Vagina (tissue), 2 donors: ENCODE data around the gene ZNF839. TPM values are rescaled to one million over a fixed set of nuclear protein-coding genes. Genes with fewer than 3 reads are reported as not detected.

Source experiments
- DNase-seq, 2 donors: peaks; one replicate each; pipeline ENCODE4 v3.0.0-alpha.2; 2017; ENCODE audit errors: extremely low spot score in 2 of 2
- H3K27ac ChIP-seq: fragments of 200-600 bp; sonication (generic); one replicate; pipeline ENCODE4 v1.5.1; 2019
- H3K27me3 ChIP-seq: fragments of 200-600 bp; sonication (generic); one replicate; pipeline ENCODE4 v1.5.1; 2019
- H3K36me3 ChIP-seq, 2 donors: fragments of 200-600 bp; sonication (generic); one replicate each; pipeline ENCODE4 v1.5.1; 2017 to 2019
- H3K4me1 ChIP-seq: fragments of 200-600 bp; sonication (generic); one replicate; pipeline ENCODE4 v1.5.1; 2019
- H3K4me3 ChIP-seq, 2 donors: fragments of 200-600 bp; sonication (generic); 1 replicate in 1 of 2; 2 replicates in 1 of 2; pipeline ENCODE4 v1.5.1; 2016 to 2019
- H3K9me3 ChIP-seq: fragments of 200-600 bp; sonication (generic); one replicate; pipeline ENCODE4 v1.5.1; 2019
- POLR2A ChIP-seq, 2 donors: fragments of 450-650 bp; IDR thresholded peaks; one replicate each; pipeline ENCODE4 v1.6.1; 2017; ENCODE audit warnings: antibody characterized with exemption in 2 of 2, mild to moderate bottlenecking in 2 of 2, moderate library complexity in 2 of 2
- POLR2AphosphoS5 ChIP-seq, 2 donors: sonication (generic); formaldehyde crosslinking; IDR thresholded peaks; one replicate each; pipeline ENCODE4 v1.9.0; 2017; ENCODE audit warnings: antibody characterized with exemption in 2 of 2, mild to moderate bottlenecking in 2 of 2, low read depth in 1 of 2; ENCODE audit not compliant: insufficient read depth in 1 of 2
- intact Hi-C: fragments of 100-400 bp; cut with DNase I; formaldehyde crosslinking; loops from one replicate; pipeline ENCODE4 v1.15.1; 2023
- total RNA-seq: library from RNA; depleted of rRNA; stranded (reverse); fragments of >200 nt; gene quantifications from one replicate; pipeline ENCODE4 v1.2.3, GENCODE V29; 2016
- TF ChIP-seq, protein P1 (sequence below), 3 experiments: fragments of 450-650 bp in 2 of 3; fragments of 200-600 bp in 1 of 3; sonication (generic) in 1 of 3; IDR thresholded peaks; one replicate each; pipeline ENCODE4 v1.5.1; 2017 to 2019; ENCODE audit warnings: antibody characterized with exemption in 3 of 3, mild to moderate bottlenecking in 2 of 3, moderate library complexity in 2 of 3

Gene ZNF839
- total RNA-seq, 1 donor from 2014 or later: 4.4 TPM

DNA sequence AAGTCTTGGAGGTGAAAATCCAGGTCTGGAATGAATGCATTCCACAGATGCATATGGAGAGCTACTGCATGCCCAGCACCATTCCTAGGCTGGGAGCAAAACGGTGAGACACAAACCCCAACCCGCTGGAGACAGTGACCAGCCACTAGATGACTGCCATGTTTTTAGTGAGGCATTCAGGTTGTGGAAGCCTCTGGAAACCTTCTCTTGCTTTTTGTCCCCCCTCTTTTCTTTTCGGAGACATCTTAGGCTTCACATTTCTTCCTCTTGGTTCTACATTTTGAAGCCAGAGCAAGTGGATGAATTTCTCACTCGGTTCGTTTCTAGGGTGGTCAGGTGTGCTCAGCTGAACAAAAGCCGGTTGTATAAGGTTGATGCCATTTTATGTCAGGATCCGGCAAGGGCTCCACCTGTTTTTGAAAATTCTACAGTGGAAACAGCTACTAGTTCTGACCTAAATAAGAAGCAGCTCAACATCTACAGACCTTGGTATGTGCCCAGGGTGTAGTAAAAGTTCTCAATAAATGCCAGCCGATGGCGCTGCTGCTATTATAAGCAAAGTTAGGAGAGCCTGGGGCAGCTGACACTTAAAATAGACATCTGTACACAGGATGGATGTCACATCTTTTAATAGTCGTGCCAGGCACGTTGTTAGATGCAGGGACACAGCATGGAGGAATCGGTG, 1.8 kb upstream of the ZNF839 start:
- peak overlapping the region; percentile 86 for H3K27ac ChIP-seq
- peak overlapping the region; percentile 40 to 52 for H3K4me3 ChIP-seq
- H3K4me1 ChIP-seq: peaks cover 44% of the 10 kb centered on the region
- H3K9me3 ChIP-seq: no peaks in the 10 kb centered on the region
- no peak for DNase-seq
- no peaks in the 10 kb centered on the region for H3K27me3 ChIP-seq
- TF ChIP-seq POLR2A (IDR thresholded peaks at IDR 0.05) (no peak), POLR2AphosphoS5 (IDR thresholded peaks at IDR 0.05; ENCODE audit: insufficient read depth in 1 of 2, low read depth in 1 of 2) (no peak)
- TF ChIP-seq, protein P1, sequence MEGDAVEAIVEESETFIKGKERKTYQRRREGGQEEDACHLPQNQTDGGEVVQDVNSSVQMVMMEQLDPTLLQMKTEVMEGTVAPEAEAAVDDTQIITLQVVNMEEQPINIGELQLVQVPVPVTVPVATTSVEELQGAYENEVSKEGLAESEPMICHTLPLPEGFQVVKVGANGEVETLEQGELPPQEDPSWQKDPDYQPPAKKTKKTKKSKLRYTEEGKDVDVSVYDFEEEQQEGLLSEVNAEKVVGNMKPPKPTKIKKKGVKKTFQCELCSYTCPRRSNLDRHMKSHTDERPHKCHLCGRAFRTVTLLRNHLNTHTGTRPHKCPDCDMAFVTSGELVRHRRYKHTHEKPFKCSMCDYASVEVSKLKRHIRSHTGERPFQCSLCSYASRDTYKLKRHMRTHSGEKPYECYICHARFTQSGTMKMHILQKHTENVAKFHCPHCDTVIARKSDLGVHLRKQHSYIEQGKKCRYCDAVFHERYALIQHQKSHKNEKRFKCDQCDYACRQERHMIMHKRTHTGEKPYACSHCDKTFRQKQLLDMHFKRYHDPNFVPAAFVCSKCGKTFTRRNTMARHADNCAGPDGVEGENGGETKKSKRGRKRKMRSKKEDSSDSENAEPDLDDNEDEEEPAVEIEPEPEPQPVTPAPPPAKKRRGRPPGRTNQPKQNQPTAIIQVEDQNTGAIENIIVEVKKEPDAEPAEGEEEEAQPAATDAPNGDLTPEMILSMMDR (IDR thresholded peaks at IDR 0.05): no peak
- intact Hi-C loops: loop anchor here (2.0 to 10.0 kb wide), 2 partner anchors 173 to 353 kb away; partner anchors contain the start of gene DYNC1H1
- no peaks in the 10 kb centered on the region for H3K36me3 ChIP-seq

DNA sequence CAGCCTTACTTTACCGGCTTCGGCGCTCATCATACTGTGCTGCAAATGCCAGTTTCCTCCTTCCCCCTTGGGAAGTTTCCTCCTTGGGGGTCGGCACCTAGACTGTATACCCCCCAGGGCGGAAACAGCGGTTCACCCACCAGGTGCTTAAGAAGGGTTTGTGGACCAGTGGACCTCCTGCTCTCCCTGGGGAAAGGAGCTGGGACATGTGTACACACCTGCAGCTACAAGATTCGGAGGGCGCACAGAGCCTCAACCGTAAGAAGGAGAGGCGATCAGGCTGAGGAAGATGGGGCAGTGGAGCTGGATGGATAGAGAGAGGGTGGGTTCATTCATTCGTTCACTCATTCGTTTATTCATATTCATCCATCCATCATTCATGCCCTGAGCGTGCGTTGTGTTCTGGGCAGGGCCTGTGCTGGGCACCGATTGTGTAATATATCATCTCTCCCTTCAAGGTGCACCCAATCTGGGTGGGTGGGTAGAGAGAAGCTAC, 717 bp upstream of the ZNF839 start:
- H3K4me3 ChIP-seq: peak overlapping the region; percentile 73 to 80
- intact Hi-C loops: loop anchor here (10.0 kb wide), 1 partner anchor 174 kb away; no protein-coding TSS in a partner anchor

DNA sequence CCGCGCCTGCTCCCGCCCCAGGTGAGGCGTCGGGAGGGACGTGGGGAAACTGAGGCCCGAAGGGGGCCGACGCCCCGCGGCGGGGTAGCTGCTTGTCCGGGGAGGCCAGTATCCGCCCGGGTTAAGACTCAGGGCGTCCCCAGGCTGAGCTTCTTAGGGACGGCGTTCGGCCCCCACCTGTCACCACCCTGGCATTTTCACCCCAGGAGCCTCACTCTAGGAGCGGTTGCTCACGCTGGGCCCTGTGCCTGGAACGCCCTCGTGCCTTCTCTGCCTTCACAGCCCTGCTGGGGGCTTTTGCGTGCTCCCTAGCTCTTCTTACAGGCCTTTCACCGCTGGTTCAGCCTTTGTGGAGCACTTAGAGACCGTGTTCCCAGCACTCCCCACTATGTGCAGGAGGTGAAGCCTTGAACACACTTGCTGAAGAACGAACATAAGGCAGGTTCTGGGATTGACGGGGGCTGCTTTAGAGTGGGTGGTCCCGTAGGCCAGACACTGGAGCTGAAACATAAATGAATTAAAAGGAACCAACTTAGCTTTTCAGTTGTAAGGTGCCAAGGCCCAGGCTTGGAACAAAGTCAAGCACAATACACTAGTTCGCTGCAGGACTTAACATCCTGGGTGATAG, 601 bp downstream of the ZNF839 start:
- H3K27me3 ChIP-seq: no peaks in the 10 kb centered on the region
- H3K36me3 ChIP-seq: no peaks in the 10 kb centered on the region
- TF ChIP-seq POLR2AphosphoS5 (IDR thresholded peaks at IDR 0.05; ENCODE audit: insufficient read depth in 1 of 2, low read depth in 1 of 2) (no peak), POLR2A (IDR thresholded peaks at IDR 0.05) (no peak)
- TF ChIP-seq, protein P1 (IDR thresholded peaks at IDR 0.05): no peak
- H3K27ac ChIP-seq: peak overlapping the region; percentile 98
- DNase-seq: no peak
- peak overlapping the region; percentile 73 to 80 for H3K4me3 ChIP-seq
- H3K4me1 ChIP-seq: peaks cover 43% of the 10 kb centered on the region
- no peaks in the 10 kb centered on the region for H3K9me3 ChIP-seq
- intact Hi-C loops: no loop called here

More for the DNA sequence above, 717 bp upstream of the ZNF839 start:
- no peak for TF ChIP-seq POLR2A (IDR thresholded peaks at IDR 0.05)
- no peak for TF ChIP-seq POLR2AphosphoS5 (IDR thresholded peaks at IDR 0.05; ENCODE audit: insufficient read depth in 1 of 2, low read depth in 1 of 2)
- TF ChIP-seq, protein P1 (IDR thresholded peaks at IDR 0.05): no peak
- Histone ChIP-seq H3K4me1 (peaks cover 43% of the 10 kb centered on the region), H3K9me3 (no peaks in the 10 kb centered on the region), H3K27me3 (no peaks in the 10 kb centered on the region), H3K27ac (peak overlapping the region; percentile 98), H3K36me3 (no peaks in the 10 kb centered on the region)
- DNase-seq: no peak

DNA sequence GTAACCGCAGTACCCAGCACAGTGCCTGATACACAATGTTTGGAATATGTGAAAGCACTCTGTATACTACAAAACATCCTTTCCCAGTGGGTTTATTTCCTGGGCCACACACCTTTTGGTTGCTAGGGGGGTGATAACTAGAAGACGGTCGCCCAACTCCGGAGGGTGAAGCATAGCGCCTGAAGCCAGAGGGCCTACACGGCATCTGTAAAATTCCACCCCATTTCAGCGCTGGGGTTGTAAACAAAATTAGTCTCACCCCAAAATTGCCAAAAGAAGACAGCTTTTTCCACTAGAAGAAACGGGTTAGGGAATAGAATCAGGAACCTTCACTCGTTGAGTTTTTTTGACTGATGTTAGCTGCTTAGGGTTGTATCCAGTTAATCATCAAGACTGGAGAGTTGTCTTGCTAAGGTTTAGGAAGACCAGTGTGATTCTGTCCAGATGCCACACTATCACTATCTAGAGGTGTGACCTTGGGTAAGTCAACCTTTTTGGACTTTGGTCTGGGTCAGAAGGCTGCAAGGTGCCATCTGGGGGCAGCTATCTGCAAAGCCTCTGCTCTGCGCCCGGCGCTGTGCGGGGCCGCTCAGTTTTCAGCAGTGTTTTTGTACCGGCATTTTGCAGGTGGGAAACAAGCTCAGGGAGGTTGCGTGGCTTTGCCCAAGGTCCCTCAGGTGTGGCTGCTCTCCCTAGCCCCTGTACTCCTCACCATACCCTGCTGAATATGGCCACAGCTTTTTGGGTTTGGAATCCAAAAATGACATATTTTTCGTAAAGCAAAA, 1.3 kb downstream of the ZNF839 start:
- peak overlapping the region; percentile 98 for H3K27ac ChIP-seq
- no peaks in the 10 kb centered on the region for H3K9me3 ChIP-seq
- no peaks in the 10 kb centered on the region for H3K27me3 ChIP-seq
- no peak for DNase-seq
- peaks cover 42% of the 10 kb centered on the region for H3K4me1 ChIP-seq
- peak overlapping the region; percentile 73 to 80 for H3K4me3 ChIP-seq
- H3K36me3 ChIP-seq: no peaks in the 10 kb centered on the region
- intact Hi-C loops: no loop called here
- TF ChIP-seq, protein P1 (IDR thresholded peaks at IDR 0.05): no peak
- TF ChIP-seq POLR2AphosphoS5 (IDR thresholded peaks at IDR 0.05; ENCODE audit: insufficient read depth in 1 of 2, low read depth in 1 of 2) (no peak), POLR2A (IDR thresholded peaks at IDR 0.05) (no peak)
